ENCODE data around the gene PPP1R15B.

Gene PPP1R15B

DNA sequence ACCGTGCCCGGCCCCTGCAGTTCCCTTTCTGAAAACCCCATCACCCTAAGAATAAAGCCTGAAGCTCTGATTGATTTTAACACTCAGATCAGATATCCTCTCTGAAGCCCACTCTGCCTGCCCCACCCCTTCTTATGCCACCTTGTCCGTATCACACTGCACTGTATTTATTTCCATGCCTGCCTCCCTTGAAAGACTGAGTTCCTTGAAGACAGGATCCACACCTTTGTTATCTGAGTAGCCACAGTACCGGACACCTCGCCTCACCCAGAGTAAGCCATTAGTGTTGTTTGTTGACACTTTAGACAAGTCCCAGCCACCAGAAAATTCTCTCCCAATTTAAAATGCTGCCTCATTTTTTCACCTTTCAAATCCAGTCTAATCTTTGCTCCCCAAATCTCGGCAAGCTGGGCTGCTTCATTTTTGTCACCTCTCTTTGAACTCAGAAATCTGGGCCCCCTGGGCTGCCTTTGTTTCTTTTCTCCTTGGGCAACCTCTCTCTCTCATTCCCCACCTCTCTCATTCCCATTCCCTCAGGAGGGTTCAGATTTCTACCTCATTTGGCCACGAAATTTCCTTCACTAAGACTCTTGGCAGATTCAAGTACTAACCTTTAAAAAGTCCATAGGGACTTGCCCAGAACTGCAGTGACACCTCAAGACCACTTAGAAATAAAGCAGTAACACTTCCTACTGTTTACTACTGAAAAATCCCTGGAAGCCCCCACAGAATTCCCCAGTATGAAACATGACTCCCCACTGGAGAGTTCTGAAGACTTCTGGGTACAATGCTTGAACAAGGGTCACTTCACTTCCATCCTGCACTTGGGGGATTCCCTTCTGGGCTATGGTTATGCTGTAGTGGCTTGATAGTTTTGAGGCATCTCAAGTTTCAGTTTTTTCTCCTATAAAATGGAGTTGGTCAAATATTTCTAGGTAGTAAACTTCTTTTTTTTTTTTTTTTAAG, 8.7 kb upstream of the PPP1R15B start:
- H3K4me3 ChIP-seq (replicated peaks; ENCODE audit: insufficient read depth, low read length), result no peak overlapping the region
- TF ChIP-seq POLR2AphosphoS5 (IDR thresholded peaks at IDR 0.05; ENCODE audit: low read depth) (no peak), SPI1 (IDR thresholded peaks at IDR 0.05; ENCODE audit: borderline replicate concordance, low read depth) (no peak), GABPA (IDR thresholded peaks at IDR 0.05; ENCODE audit: low read depth) (no peak)
- TF ChIP-seq, protein P1, sequence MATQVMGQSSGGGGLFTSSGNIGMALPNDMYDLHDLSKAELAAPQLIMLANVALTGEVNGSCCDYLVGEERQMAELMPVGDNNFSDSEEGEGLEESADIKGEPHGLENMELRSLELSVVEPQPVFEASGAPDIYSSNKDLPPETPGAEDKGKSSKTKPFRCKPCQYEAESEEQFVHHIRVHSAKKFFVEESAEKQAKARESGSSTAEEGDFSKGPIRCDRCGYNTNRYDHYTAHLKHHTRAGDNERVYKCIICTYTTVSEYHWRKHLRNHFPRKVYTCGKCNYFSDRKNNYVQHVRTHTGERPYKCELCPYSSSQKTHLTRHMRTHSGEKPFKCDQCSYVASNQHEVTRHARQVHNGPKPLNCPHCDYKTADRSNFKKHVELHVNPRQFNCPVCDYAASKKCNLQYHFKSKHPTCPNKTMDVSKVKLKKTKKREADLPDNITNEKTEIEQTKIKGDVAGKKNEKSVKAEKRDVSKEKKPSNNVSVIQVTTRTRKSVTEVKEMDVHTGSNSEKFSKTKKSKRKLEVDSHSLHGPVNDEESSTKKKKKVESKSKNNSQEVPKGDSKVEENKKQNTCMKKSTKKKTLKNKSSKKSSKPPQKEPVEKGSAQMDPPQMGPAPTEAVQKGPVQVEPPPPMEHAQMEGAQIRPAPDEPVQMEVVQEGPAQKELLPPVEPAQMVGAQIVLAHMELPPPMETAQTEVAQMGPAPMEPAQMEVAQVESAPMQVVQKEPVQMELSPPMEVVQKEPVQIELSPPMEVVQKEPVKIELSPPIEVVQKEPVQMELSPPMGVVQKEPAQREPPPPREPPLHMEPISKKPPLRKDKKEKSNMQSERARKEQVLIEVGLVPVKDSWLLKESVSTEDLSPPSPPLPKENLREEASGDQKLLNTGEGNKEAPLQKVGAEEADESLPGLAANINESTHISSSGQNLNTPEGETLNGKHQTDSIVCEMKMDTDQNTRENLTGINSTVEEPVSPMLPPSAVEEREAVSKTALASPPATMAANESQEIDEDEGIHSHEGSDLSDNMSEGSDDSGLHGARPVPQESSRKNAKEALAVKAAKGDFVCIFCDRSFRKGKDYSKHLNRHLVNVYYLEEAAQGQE (IDR thresholded peaks at IDR 0.05; ENCODE audit: insufficient replicate concordance, low read depth), result no peak
- TF ChIP-seq, protein P2, sequence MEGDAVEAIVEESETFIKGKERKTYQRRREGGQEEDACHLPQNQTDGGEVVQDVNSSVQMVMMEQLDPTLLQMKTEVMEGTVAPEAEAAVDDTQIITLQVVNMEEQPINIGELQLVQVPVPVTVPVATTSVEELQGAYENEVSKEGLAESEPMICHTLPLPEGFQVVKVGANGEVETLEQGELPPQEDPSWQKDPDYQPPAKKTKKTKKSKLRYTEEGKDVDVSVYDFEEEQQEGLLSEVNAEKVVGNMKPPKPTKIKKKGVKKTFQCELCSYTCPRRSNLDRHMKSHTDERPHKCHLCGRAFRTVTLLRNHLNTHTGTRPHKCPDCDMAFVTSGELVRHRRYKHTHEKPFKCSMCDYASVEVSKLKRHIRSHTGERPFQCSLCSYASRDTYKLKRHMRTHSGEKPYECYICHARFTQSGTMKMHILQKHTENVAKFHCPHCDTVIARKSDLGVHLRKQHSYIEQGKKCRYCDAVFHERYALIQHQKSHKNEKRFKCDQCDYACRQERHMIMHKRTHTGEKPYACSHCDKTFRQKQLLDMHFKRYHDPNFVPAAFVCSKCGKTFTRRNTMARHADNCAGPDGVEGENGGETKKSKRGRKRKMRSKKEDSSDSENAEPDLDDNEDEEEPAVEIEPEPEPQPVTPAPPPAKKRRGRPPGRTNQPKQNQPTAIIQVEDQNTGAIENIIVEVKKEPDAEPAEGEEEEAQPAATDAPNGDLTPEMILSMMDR (IDR thresholded peaks at IDR 0.05; ENCODE audit: insufficient read depth, low read length), result no peak
- no peaks in the 10 kb centered on the region for H3K27me3 ChIP-seq (ENCODE audit: insufficient read depth, poor library complexity, severe bottlenecking)
- no peak overlapping the region for H3K27ac ChIP-seq (replicated peaks)
- DNase-seq (ENCODE audit: low read depth in 1 of 2, low spot score in 1 of 2), result no peak

DNA sequence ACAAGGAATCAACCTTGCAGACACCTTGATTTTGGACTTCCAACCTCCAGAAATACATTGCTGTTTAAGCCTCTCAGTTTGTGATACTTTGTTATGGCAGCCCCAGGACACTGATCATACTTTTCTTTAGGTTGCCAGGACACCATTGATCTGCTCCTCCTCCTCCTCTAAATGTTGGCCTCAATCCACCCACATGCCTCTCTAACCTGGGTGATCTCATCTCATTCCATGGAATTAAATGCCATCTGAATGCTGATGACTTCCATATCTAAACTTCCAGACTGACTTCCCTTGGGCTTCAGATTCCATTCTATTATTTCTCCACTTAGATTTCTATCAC, 7.4 kb upstream of the PPP1R15B start:
- Histone ChIP-seq H3K27me3 (ENCODE audit: insufficient read depth, poor library complexity, severe bottlenecking) (no peaks in the 10 kb centered on the region), H3K4me3 (replicated peaks; ENCODE audit: insufficient read depth, low read length) (no peak overlapping the region), H3K27ac (replicated peaks) (no peak overlapping the region)
- DNase-seq (ENCODE audit: low read depth in 1 of 2, low spot score in 1 of 2), result no peak
- TF ChIP-seq POLR2AphosphoS5 (IDR thresholded peaks at IDR 0.05; ENCODE audit: low read depth), result no peak
- TF ChIP-seq, protein P1 (IDR thresholded peaks at IDR 0.05; ENCODE audit: insufficient replicate concordance, low read depth), result no peak
- TF ChIP-seq GABPA (IDR thresholded peaks at IDR 0.05; ENCODE audit: low read depth), result no peak
- TF ChIP-seq SPI1 (IDR thresholded peaks at IDR 0.05; ENCODE audit: borderline replicate concordance, low read depth), result no peak
- TF ChIP-seq, protein P2 (IDR thresholded peaks at IDR 0.05; ENCODE audit: insufficient read depth, low read length), result no peak

DNA sequence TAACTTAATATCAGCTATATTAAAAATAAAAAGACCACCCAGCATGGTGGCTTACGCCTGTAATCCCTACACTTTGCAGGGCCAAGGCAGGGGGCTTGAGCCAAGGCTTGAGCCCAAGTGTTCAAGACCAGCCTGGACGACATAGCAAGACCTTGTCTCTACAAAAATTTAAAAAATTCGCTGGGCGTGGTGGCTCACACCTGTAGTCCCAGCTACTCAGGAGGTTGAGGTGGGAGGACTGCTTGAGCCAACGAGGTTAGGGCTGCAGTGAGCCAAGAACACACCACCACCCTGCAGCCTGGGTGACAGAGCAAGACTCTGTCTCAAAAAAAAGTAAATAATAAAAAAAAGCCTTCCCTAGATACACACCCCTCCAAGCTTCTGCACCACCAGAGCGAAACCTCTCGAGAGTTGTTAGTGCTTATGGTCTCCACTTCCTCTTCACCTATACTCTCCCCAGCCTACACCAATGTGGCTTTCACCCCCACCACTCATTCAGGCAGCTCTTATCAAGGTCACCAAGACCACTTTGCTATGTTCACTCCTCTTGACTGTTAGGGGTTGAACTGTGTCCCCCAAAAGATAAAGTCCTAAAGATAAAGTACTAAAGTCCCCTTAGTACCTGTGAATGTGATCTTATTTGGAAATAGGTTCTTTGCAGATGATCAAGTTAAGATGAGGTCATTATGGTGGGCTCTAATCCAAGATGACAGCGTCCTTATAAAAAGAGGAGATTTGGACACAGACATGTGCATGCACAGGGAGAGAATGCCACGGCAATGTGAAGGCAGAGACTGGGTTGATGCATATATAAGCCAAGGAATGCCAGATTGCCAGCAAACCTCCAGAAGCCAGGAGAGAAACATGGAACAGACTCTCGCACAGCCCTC, 6.8 kb upstream of the PPP1R15B start:
- TF ChIP-seq SPI1 (IDR thresholded peaks at IDR 0.05; ENCODE audit: borderline replicate concordance, low read depth), result peak; percentile 61; the same call in 1 of the 2 replicates
- TF ChIP-seq, protein P1 (IDR thresholded peaks at IDR 0.05; ENCODE audit: insufficient replicate concordance, low read depth), result no peak
- Histone ChIP-seq H3K4me3 (replicated peaks; ENCODE audit: insufficient read depth, low read length) (no peak overlapping the region), H3K27ac (replicated peaks) (no peak overlapping the region), H3K27me3 (ENCODE audit: insufficient read depth, poor library complexity, severe bottlenecking) (no peaks in the 10 kb centered on the region)
- DNase-seq (ENCODE audit: low read depth in 1 of 2, low spot score in 1 of 2), result peak in 1 of 2 experiments; percentile 20
